ENCODE measurements around the gene GPR65.

Gene GPR65

DNA sequence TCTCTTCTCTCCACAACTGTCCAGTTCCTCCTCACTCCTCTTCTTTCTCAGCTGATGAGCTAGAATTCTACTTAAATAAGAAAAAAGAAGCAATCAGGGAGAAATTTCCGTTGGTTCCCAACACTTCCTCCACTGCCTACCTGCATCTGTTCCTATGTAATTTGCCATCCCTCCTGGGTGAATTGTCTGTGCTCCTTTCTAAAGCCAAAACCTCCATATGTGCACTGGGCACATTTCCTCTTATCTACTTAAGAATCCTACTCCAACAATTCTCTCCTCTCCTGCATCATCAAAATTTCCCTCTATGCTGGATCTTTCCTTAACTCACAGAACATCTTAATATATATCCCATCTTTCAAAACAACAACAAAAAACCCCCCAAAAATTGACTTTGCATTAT, 35.2 kb downstream of the GPR65 start:
- no peak for DNase-seq

DNA sequence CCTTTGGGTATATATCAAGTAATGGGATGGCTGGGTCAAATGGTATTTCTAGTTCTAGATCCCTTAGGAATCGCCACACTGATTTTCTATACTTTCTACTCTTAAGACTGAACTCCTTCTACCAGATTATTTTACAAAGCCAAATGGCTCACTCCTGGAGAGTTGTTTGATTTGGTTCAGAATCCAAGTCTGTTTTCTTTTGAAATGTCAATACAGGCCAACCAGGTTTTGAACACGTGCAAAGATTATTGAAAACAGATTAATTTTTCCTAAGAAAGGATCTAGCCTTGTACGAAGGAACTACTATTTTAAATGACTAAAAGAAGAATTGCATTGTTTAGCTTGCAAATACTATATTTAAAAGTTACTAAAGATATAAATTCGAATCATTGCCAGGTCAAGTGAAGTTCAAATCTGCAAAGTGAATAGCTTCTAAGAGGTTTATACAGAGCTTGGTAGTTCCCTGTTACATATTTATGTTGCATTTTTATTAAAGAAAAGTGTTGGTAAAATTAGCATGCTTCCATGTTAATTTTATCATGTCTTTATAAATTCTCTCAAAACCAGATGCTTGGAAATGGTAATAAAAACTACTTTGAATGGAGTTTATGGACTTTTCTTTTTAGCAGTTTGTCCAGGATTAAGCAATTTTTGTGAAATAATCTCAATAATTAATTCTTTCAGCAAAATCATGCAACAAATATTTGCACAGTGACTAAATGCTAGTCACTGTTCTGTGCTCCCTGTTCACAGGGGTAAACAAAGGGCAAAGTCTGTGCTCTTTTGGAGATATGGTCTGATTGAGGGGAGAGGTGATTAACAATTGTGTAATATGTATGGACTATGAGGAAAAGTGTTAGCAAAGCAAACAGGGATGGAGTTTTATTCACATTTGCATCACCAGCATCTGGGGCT, 38.9 kb downstream of the GPR65 start:
- no peak for DNase-seq

DNA sequence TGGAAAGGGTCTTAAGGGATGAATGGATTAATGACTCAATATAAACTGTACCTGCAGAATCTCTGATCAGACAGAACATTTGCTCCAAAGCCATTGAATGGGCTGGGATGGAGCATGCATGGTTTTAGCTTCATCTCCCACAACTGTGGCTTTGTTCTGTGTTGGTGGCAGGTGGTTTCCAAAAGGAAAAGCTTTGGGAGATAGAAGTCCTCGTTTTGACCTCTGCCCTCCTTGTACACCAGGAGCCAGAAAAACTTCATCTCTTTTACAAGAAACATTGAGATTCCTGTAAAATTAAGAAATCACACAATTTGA, 39.5 kb downstream of the GPR65 start:
- no peak for DNase-seq

DNA sequence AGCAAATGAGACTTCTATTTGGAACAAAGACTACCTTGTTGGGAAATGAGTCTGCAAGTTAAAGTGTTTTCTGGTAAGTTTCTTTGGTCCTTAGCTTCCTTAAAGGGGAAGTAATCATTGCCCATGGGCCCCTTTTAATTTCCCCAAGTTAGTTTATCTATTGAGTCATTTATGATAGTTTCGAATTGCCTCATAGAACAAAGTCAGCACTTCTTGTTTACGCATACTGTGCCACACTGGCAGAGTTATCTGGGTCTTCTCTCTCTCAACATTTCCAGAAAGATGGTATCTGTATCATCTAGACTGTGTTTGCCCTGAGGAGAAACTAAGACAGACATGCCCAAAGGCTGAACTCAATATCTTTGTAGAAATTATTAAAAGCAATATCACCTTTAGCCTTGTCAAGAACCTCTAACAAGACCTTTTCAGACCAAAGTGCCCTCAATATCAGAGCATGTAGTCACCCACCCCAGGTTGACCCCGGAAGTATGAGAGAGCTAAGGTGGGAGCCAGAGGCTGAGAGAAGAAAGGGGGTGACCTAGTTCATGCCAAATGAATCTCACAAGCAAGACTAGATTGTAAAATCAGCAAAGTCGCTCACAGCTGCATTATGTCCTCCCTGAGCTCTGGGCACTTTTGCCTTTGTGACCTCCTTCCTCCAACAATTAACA, 40.0 kb downstream of the GPR65 start:
- DNase-seq: no peak

DNA sequence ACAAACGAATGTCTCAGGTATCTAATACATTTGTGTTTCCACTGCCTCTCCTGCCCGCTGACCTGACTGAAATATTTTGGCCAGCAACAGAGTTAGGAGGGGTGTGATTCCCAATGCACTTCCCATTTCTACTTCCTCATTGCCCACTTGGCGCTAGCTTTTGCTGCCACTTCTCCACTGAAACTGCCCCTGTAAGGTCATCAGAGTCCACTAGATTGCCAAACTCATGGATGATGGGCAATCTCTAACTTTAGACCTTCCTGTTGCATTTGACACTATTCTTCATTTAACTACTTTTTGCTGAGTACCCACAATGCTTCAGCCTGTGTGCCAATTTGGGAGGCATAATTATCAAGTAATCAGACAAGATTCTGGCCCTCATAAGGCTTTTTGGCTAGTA, 40.8 kb downstream of the GPR65 start:
- no peak for DNase-seq

DNA sequence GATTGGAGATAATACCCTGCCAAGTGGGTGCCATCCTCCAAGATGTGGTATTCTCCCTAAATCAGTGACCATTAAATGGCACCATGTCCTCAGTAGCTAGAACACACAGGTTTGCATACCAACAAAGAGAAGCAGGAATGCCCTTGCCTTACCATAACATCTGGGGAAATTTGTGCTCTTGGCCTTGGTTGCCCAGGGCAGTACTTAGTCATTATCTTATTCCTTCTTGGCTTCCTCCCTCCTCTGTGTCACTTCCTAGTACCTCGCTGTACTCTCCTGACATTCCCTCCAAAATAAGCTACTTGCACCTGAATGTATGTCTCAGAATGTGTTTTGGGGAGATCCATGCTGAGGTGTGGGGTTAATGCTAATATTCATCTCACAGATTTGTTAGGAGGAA, 43.4 kb downstream of the GPR65 start:
- no peak for DNase-seq

DNA sequence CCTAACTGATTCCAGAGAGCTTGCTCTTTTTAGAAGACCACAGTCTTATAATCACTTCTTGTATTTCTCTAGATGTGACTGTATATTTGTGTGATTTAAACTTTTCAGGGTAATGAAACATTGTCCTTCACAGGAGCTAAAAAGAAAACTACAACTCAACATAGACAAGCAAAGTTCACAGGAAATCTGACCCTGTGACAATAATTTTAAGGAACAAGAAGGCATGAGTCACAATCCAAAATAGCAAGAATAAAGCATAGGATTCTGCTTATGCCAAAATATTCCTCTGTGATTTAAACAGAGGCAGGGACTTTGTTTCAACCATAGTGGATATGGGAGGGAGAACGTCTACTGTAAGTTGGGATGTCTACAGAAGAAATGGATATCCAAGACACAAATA, 44.3 kb downstream of the GPR65 start:
- DNase-seq: no peak

DNA sequence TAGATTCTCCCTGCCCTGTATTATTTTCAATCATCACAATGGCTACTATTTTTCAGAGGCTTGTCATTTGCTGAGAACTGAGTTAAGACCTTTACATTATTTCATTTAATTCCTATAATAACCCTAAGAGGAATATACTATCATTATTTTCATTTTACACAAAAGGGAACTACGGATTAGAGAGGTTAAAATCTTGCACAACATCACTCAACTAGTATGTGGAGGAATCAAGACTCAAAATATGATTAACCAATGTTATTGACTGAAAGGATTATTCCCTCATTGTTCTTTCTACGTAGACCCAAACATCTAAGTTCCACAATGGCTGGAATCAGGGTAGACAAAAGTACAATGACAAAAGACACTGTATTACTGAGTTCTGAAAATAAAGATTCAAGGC, 45.0 kb downstream of the GPR65 start:
- DNase-seq: no peak

DNA sequence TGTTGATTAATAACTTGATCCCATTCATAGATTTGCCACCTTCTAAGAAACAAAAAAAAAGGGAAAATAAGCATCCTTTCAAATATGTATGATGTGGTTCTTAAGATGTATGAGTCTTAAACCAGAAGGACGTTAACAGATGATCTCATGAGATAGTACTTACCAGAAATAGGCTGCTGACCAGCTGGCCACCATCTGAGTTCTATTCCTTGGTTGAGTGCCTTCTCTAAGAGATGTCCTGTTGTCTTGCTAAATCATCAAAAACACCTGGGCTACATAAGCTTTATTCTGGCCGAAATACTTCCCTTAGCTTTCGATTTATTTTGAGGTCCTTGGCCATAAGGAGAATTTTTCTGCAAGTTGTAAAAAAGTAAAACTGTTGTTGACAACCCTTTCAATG, 55.6 kb downstream of the GPR65 start:
- no peak for DNase-seq

DNA sequence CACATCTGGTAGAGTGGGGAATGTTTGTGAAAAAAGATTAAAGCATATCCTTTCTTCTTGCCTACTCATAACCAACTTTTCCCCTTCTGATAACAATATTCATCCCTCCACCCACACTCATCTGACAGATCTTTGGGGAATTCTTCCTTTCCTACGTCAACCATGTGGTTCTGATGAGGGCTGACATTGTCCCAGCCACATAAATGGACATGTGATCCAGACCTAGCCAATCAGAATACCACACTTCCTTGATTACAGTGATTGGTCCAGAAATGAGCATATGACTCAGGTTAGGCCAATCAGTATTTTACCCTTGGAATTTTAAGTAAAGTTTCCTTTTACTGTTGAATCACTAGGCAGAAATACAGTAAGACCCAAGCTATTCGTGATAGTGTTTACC, 58.9 kb downstream of the GPR65 start:
- DNase-seq: no peak
